Mesothelial cell of epicardium (in vitro differentiated cells): ENCODE measurements around the gene CRELD1. TPM values are rescaled to one million over a fixed set of nuclear protein-coding genes. Genes with fewer than 3 reads are reported as not detected.

Experiments
- DNase-seq, 2 experiments: peaks; one replicate each; pipeline ENCODE4 v3.0.0; 2021; ENCODE audit warnings: low spot score in 2 of 2; ENCODE audit not compliant: unreplicated experiment in 2 of 2
- H3K27ac Mint-ChIP-seq: 2 replicates; pipeline ENCODE4 v1.8.0; 2021; ENCODE audit warnings: mixed read lengths
- H3K27me3 Mint-ChIP-seq: 2 replicates; pipeline ENCODE4 v1.8.0; 2021; ENCODE audit warnings: low read depth, mixed read lengths
- H3K36me3 Mint-ChIP-seq: 2 replicates; pipeline ENCODE4 v1.8.0; 2021; ENCODE audit warnings: mixed read lengths
- H3K4me1 Mint-ChIP-seq: 2 replicates; pipeline ENCODE4 v1.8.0; 2021; ENCODE audit warnings: mixed read lengths
- H3K4me3 Mint-ChIP-seq: 2 replicates; pipeline ENCODE4 v1.8.0; 2021; ENCODE audit warnings: mild to moderate bottlenecking, moderate library complexity, mixed read lengths
- H3K9me3 Mint-ChIP-seq: 2 replicates; pipeline ENCODE4 v1.8.0; 2021; ENCODE audit warnings: mixed read lengths
- CTCF ChIP-seq: fragments of 200-600 bp; sonication (generic); IDR thresholded peaks from one replicate; pipeline ENCODE4 v1.5.0; 2021; ENCODE audit warnings: antibody characterized with exemption; ENCODE audit not compliant: unreplicated experiment
- total RNA-seq: library from RNA; stranded (reverse); gene quantifications from 3 replicates; pipeline ENCODE4 v1.2.1, GENCODE V29; 2021

The CRELD1 gene
- total RNA-seq, 1 donor from 2014 or later, result 39.8 TPM

GRCh38 chr3:9914559-9915253, 18.9 kb upstream of the CRELD1 start:
- no peak for TF ChIP-seq CTCF
- peaks cover 22% of the 10 kb centered on the region for H3K4me1 Mint-ChIP-seq
- H3K4me3 Mint-ChIP-seq, result peak overlapping the region; percentile 50
- H3K36me3 Mint-ChIP-seq, result peaks cover 6% of the 10 kb centered on the region
- H3K9me3 Mint-ChIP-seq, result no peaks in the 10 kb centered on the region
- no peak for DNase-seq
- H3K27ac Mint-ChIP-seq, result no peak overlapping the region
- H3K27me3 Mint-ChIP-seq, result no peaks in the 10 kb centered on the region

- H3K4me1 Mint-ChIP-seq, result peaks cover 22% of the 10 kb centered on the region
- H3K36me3 Mint-ChIP-seq, result peaks cover 6% of the 10 kb centered on the region
- peak; percentile 54 to 71 for DNase-seq
- H3K27ac Mint-ChIP-seq, result peak overlapping the region; percentile 84
- peak overlapping the region; percentile 76 for H3K4me3 Mint-ChIP-seq
- TF ChIP-seq CTCF, result no peak
- H3K27me3 Mint-ChIP-seq, result no peaks in the 10 kb centered on the region
- H3K9me3 Mint-ChIP-seq, result no peaks in the 10 kb centered on the region
Measured at GRCh38 chr3:9915254-9916141, 18.1 kb upstream of the CRELD1 start.

GRCh38 chr3:9916346-9916733, 17.3 kb upstream of the CRELD1 start:
- no peak for DNase-seq
- TF ChIP-seq CTCF, result no peak
- Mint-ChIP-seq H3K4me3 (peak overlapping the region; percentile 76), H3K27me3 (no peaks in the 10 kb centered on the region), H3K36me3 (peaks cover 4% of the 10 kb centered on the region), H3K4me1 (peaks cover 22% of the 10 kb centered on the region), H3K27ac (peak overlapping the region; percentile 69), H3K9me3 (no peaks in the 10 kb centered on the region)

- Mint-ChIP-seq H3K4me3 (peak within 1 kb of the TSS; percentile 76), H3K27me3 (no peaks in the 10 kb centered on the region), H3K27ac (peak within 1 kb of the TSS; percentile 85), H3K4me1 (peaks cover 22% of the 10 kb centered on the region), H3K36me3 (peaks cover 4% of the 10 kb centered on the region), H3K9me3 (no peaks in the 10 kb centered on the region)
- no peak for TF ChIP-seq CTCF
- peak; percentile 50 to 76 for DNase-seq
Measured at GRCh38 chr3:9916734-9917680, 16.6 kb upstream of the CRELD1 start, which contains the start of gene IL17RC. Gene IL17RC (plus strand): TSS chr3:9917098. CDS start chr3:9917316, 218 bp downstream.

- Mint-ChIP-seq H3K4me3 (peak overlapping the region; percentile 28), H3K27ac (peak overlapping the region; percentile 85), H3K9me3 (no peaks in the 10 kb centered on the region), H3K36me3 (peaks cover 3% of the 10 kb centered on the region), H3K27me3 (no peaks in the 10 kb centered on the region), H3K4me1 (peaks cover 22% of the 10 kb centered on the region)
- no peak for TF ChIP-seq CTCF
- no peak for DNase-seq
Measured at GRCh38 chr3:9917820-9918219, 15.8 kb upstream of the CRELD1 start.
